Astrocyte of the spinal cord (primary cell): ENCODE results near the gene HLX.

Source experiments
- DNase-seq: peaks from one replicate; pipeline ENCODE4 v3.0.0; 2011; ENCODE audit warnings: low read depth, low spot score
- H3K4me3 ChIP-seq: 2 replicates; pipeline ENCODE4 v1.5.1; 2011; ENCODE audit warnings: low read depth, mild to moderate bottlenecking, low read length, moderate library complexity
- CTCF ChIP-seq: IDR thresholded peaks from 2 replicates; pipeline ENCODE4 v1.5.1; 2012; ENCODE audit warnings: low read depth, mild to moderate bottlenecking, low read length, inconsistent platforms
- in situ Hi-C: cut with HindIII; loops from 2 replicates; pipeline ENCODE4 v1.10.0; 2017; ENCODE audit warnings: low sequenced_read_pairs

HLX gene

GRCh38 chr1:220843481-220844011 lies 35.7 kb upstream of the HLX start:
- H3K4me3 ChIP-seq, result no peak overlapping the region
- in situ Hi-C loops, result no loop called here
- DNase-seq, result peak; percentile 38
- no peak for TF ChIP-seq CTCF

- TF ChIP-seq CTCF, result no peak
- H3K4me3 ChIP-seq, result no peak overlapping the region
- in situ Hi-C loops, result no loop called here
- DNase-seq, result no peak
Measured at GRCh38 chr1:220852408-220852807, 26.8 kb upstream of the HLX start.

- in situ Hi-C loops, result no loop called here
- no peak for TF ChIP-seq CTCF
- no peak overlapping the region for H3K4me3 ChIP-seq
- DNase-seq, result no peak
Measured at GRCh38 chr1:220872296-220872695, 6.9 kb upstream of the HLX start.

- TF ChIP-seq CTCF, result no peak
- H3K4me3 ChIP-seq, result no peak overlapping the region
- DNase-seq, result no peak
- in situ Hi-C loops, result no loop called here
Measured at GRCh38 chr1:220873087-220873486, 6.2 kb upstream of the HLX start.

GRCh38 chr1:220873868-220874655 lies 5.2 kb upstream of the HLX start:
- H3K4me3 ChIP-seq, result no peak overlapping the region
- TF ChIP-seq CTCF, result peak; percentile 68
- in situ Hi-C loops, result no loop called here
- peak; percentile 43 for DNase-seq

- DNase-seq, result no peak
- in situ Hi-C loops, result no loop called here
- no peak for TF ChIP-seq CTCF
Measured at GRCh38 chr1:220875260-220875659, 4.0 kb upstream of the HLX start.

More at GRCh38 chr1:220875260-220875659, 4.0 kb upstream of the HLX start:
- H3K4me3 ChIP-seq, result no peak overlapping the region
